Panc1 (cell line): Measurements from ENCODE around the gene PCDHGA1. TPM values are rescaled to one million over a fixed set of nuclear protein-coding genes. Genes with fewer than 3 reads are reported as not detected.
"Not testable (repeated sequence)": the region's sequence is repeated elsewhere in the genome, so short reads cannot be mapped to it uniquely, and the experiment has no call there.

Experiments used
- ATAC-seq: fragments of 200-7000 bp; cut with Tn5 transposase; 2 replicates; pipeline ENCODE4 v1.9.1; 2020; ENCODE audit warnings: mild to moderate bottlenecking, moderate library complexity
- BruUV-seq: library from RNA; stranded (reverse); fragments of 400-500 nt; replicated peaks from 2 replicates; lab custom pipeline; 2021; lab: Mats Ljungman, UMichigan
- CTCF ChIA-PET: fragments of 300-600 bp; sonication (Branson Sonifier 250); formaldehyde crosslinking; loops from one replicate; lab custom pipeline; 2022; ENCODE audit warnings: antibody characterized with exemption; lab: Charles Lee
- POLR2A ChIA-PET: fragments of 300-600 bp; sonication (Branson Sonifier 250); formaldehyde crosslinking; loops from one replicate; lab custom pipeline; 2022; ENCODE audit warnings: antibody characterized with exemption; lab: Charles Lee
- DNase-seq: peaks from one replicate; pipeline ENCODE4 v3.0.0-alpha.2; 2010; ENCODE audit warnings: low read depth, low spot score
- H3K27ac ChIP-seq: 2 replicates; pipeline ENCODE4 v1.5.1; 2011; ENCODE audit warnings: mild to moderate bottlenecking, low read length, inconsistent platforms
- H3K27me3 ChIP-seq: fragments of 200-500 bp; sonication (Bioruptor generic); 2 replicates; pipeline ENCODE4 v1.6.0; 2014; ENCODE audit warnings: low read length, inconsistent platforms; ENCODE audit not compliant: control insufficient read depth, insufficient read depth
- H3K36me3 ChIP-seq: fragments of 200-500 bp; sonication (Bioruptor generic); 2 replicates; pipeline ENCODE4 v1.5.1; 2014; ENCODE audit warnings: inconsistent platforms, mild to moderate bottlenecking, low read length, moderate library complexity; ENCODE audit not compliant: control insufficient read depth, insufficient read depth
- H3K4me1 ChIP-seq: 2 replicates; pipeline ENCODE4 v1.5.1; 2011; ENCODE audit warnings: inconsistent platforms, mild to moderate bottlenecking, low read length, moderate library complexity; ENCODE audit not compliant: control insufficient read depth, insufficient read depth
- H3K4me3 ChIP-seq, 2 experiments: 2 replicates each; pipeline ENCODE4 v1.5.1; 2011 to 2012; ENCODE audit warnings: low read depth in 2 of 2, low read length in 2 of 2, mild to moderate bottlenecking in 2 of 2, inconsistent platforms in 1 of 2, moderate library complexity in 1 of 2
- H3K9me3 ChIP-seq: fragments of 200-500 bp; sonication (Bioruptor generic); 2 replicates; pipeline ENCODE4 v1.5.1; 2014; ENCODE audit warnings: low read depth, mild to moderate bottlenecking, inconsistent platforms, low read length, moderate library complexity; ENCODE audit not compliant: control insufficient read depth, insufficient read depth
- CTCF ChIP-seq: fragments of 450-650 bp; IDR thresholded peaks from 2 replicates; pipeline ENCODE4 v1.5.1; 2017; ENCODE audit warnings: mild to moderate bottlenecking
- POLR2AphosphoS5 ChIP-seq: IDR thresholded peaks from 2 replicates; pipeline ENCODE4 v1.6.1; 2012; ENCODE audit warnings: mild to moderate bottlenecking, low read depth, low read length, moderate library complexity
- REST ChIP-seq, 2 experiments: IDR thresholded peaks; 2 replicates each; pipeline ENCODE4 v1.6.1; 2011 to 2012; ENCODE audit warnings: low read depth in 2 of 2, control low read depth in 1 of 2, low read length in 1 of 2, mild to moderate bottlenecking in 1 of 2, moderate library complexity in 1 of 2; ENCODE audit not compliant: insufficient read depth in 1 of 2
- SIN3A ChIP-seq: IDR thresholded peaks from 2 replicates; pipeline ENCODE4 v1.6.1; 2012; ENCODE audit warnings: low read depth, mild to moderate bottlenecking, low read length, moderate library complexity, borderline replicate concordance; ENCODE audit not compliant: insufficient read depth
- TCF7L2 ChIP-seq: IDR thresholded peaks from 2 replicates; pipeline ENCODE4 v1.6.1; 2011; ENCODE audit warnings: mild to moderate bottlenecking, low read depth, low read length, inconsistent platforms
- in situ Hi-C: cut with HindIII; loops from 2 replicates; pipeline ENCODE4 v1.10.0; 2016; ENCODE audit warnings: low sequenced_read_pairs, low pct_unique_long_range_greater_than_20kb
- intact Hi-C: fragments of 100-400 bp; cut with micrococcal nuclease; formaldehyde crosslinking; loops from one replicate; pipeline ENCODE4 v1.10.0; 2022; ENCODE audit not compliant: unreplicated experiment
- total RNA-seq: library from RNA; stranded (reverse); gene quantifications from one replicate; pipeline ENCODE4 v1.2.1, GENCODE V29; 2021; ENCODE audit not compliant: unreplicated experiment

Gene PCDHGA1
- total RNA-seq, 1 experiment from 2014 or later, result 0.92 TPM

- no peak for ATAC-seq
- Histone ChIP-seq H3K4me3 (no peak overlapping the region), H3K4me1 (no peaks in the 10 kb centered on the region), H3K27ac (no peak overlapping the region), H3K27me3 (no peaks in the 10 kb centered on the region), H3K9me3 (peaks cover 4% of the 10 kb centered on the region; the same call in 1 of the 2 replicates), H3K36me3 (no peaks in the 10 kb centered on the region)
- ChIA-PET POLR2A (no interaction called here), CTCF (no interaction called here)
- intact Hi-C loops, result no loop called here
- DNase-seq, result no peak
- BruUV-seq, result no TSS peak
- no peak for TF ChIP-seq TCF7L2
- TF ChIP-seq REST (IDR thresholded peaks at IDR 0.05; ENCODE audit: insufficient read depth in 1 of 2, low read depth in 2 of 2, low read length in 1 of 2), result no peak
- no peak for TF ChIP-seq SIN3A
- TF ChIP-seq CTCF, result no peak
- TF ChIP-seq POLR2AphosphoS5, result no peak
- in situ Hi-C loops, result loop anchor here (25.0 kb wide), 1 partner anchor 141 kb away; the partner anchor contains the start of genes PCDHB10, PCDHB11, PCDHB16 and PCDHB8
These were observed 2.1 kb upstream of the PCDHGA1 start for GRCh38 chr5:141328231-141328630.

DNA sequence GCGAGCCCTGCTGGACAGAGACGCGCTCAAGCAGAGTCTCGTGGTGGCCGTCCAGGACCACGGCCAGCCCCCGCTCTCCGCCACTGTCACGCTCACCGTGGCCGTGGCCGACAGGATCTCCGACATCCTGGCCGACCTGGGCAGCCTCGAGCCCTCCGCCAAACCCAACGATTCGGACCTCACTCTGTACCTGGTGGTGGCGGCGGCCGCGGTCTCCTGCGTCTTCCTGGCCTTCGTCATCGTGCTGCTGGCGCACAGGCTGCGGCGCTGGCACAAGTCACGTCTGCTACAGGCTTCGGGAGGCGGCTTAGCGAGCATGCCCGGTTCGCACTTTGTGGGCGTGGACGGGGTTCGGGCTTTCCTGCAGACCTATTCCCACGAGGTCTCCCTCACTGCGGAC lies 2.3 kb downstream of the PCDHGA1 start:
- intact Hi-C loops, ATAC-seq, BruUV-seq, H3K4me1 ChIP-seq, H3K27me3 ChIP-seq, POLR2A ChIA-PET, H3K4me3 ChIP-seq, H3K36me3 ChIP-seq, DNase-seq, H3K27ac ChIP-seq: not testable (repeated sequence)
- in situ Hi-C loops, result loop anchor here (25.0 kb wide), 1 partner anchor 145 kb away; the partner anchor contains the start of genes PCDHB10, PCDHB11, PCDHB16 and PCDHB8
- peaks cover 12% of the 10 kb centered on the region; the same call in 1 of the 2 replicates for H3K9me3 ChIP-seq
- CTCF ChIA-PET, result interaction anchor here (0.6 kb wide), 2 partner anchors 180 to 256 kb away, joined by 3 to 4 read pairs; no protein-coding TSS in a partner anchor
